Measurements from ENCODE around the gene MEPCE. TPM values are rescaled to one million over a fixed set of nuclear protein-coding genes. Genes with fewer than 3 reads are reported as not detected.

The MEPCE gene
- total and polyA plus RNA-seq, 9 of the 15 experiments (the other 6 are each of a cell fraction or from before 2014, with no cell fraction given): 10.9 to 76.3 (median 44.1) TPM

GRCh38 chr7:100435401-100436304, 6.0 kb downstream of the MEPCE start (continued):
- peak; percentile 73; the same call in 1 of the 2 replicates for TF ChIP-seq ZC3H4 (CRISPR knock-in tag; IDR thresholded peaks at IDR 0.05; ENCODE audit: borderline replicate concordance)
- TF ChIP-seq, protein P1, sequence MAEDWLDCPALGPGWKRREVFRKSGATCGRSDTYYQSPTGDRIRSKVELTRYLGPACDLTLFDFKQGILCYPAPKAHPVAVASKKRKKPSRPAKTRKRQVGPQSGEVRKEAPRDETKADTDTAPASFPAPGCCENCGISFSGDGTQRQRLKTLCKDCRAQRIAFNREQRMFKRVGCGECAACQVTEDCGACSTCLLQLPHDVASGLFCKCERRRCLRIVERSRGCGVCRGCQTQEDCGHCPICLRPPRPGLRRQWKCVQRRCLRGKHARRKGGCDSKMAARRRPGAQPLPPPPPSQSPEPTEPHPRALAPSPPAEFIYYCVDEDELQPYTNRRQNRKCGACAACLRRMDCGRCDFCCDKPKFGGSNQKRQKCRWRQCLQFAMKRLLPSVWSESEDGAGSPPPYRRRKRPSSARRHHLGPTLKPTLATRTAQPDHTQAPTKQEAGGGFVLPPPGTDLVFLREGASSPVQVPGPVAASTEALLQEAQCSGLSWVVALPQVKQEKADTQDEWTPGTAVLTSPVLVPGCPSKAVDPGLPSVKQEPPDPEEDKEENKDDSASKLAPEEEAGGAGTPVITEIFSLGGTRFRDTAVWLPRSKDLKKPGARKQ (CRISPR knock-in tag; IDR thresholded peaks at IDR 0.05): no peak
- TF ChIP-seq ZNF584 (CRISPR knock-in tag; IDR thresholded peaks at IDR 0.05; ENCODE audit: low read depth): no peak
- no peak for TF ChIP-seq BRCA1 (IDR thresholded peaks at IDR 0.05)
- 0 out of 2 replicates have a peak, but pooled peaks have one; percentile 14 for TF ChIP-seq BRCA1 (CRISPR knock-in tag; IDR thresholded peaks at IDR 0.05)
- TF ChIP-seq SMC3 (conservative IDR thresholded peaks at IDR 0.05; ENCODE audit: insufficient read depth, low read depth, low read length): no peak
- no peak for TF ChIP-seq RFX1 (IDR thresholded peaks at IDR 0.05)
- no peak for TF ChIP-seq RAD21 (CRISPR knock-in tag; conservative IDR thresholded peaks at IDR 0.05 in 1 of 2, IDR thresholded peaks at IDR 0.05 in 1 of 2)
- TF ChIP-seq EP300 (IDR thresholded peaks at IDR 0.05; ENCODE audit: low read length): no peak
- TF ChIP-seq SMARCA5 (IDR thresholded peaks at IDR 0.05): no peak
- TF ChIP-seq MEF2A (IDR thresholded peaks at IDR 0.05; ENCODE audit: control insufficient read depth, low read depth, low read length): no peak
- TF ChIP-seq NEUROD1 (IDR thresholded peaks at IDR 0.05; ENCODE audit: borderline replicate concordance, low read depth, low read length, partially characterized antibody): no peak
- no peak; the same call in 1 of the 2 replicates for TF ChIP-seq TCF15 (CRISPR knock-in tag; IDR thresholded peaks at IDR 0.05)
- TF ChIP-seq MXD1 (CRISPR knock-in tag; IDR thresholded peaks at IDR 0.05; ENCODE audit: borderline replicate concordance, poor library complexity, severe bottlenecking): peak; percentile 13
- TF ChIP-seq MCM7 (IDR thresholded peaks at IDR 0.05): no peak
- TF ChIP-seq, protein P2, sequence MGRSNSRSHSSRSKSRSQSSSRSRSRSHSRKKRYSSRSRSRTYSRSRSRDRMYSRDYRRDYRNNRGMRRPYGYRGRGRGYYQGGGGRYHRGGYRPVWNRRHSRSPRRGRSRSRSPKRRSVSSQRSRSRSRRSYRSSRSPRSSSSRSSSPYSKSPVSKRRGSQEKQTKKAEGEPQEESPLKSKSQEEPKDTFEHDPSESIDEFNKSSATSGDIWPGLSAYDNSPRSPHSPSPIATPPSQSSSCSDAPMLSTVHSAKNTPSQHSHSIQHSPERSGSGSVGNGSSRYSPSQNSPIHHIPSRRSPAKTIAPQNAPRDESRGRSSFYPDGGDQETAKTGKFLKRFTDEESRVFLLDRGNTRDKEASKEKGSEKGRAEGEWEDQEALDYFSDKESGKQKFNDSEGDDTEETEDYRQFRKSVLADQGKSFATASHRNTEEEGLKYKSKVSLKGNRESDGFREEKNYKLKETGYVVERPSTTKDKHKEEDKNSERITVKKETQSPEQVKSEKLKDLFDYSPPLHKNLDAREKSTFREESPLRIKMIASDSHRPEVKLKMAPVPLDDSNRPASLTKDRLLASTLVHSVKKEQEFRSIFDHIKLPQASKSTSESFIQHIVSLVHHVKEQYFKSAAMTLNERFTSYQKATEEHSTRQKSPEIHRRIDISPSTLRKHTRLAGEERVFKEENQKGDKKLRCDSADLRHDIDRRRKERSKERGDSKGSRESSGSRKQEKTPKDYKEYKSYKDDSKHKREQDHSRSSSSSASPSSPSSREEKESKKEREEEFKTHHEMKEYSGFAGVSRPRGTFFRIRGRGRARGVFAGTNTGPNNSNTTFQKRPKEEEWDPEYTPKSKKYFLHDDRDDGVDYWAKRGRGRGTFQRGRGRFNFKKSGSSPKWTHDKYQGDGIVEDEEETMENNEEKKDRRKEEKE (IDR thresholded peaks at IDR 0.05; ENCODE audit: borderline replicate concordance in 1 of 2, control insufficient read depth in 1 of 2, low read depth in 2 of 2, low read length in 1 of 2): 0 out of 4 replicates have a peak, but pooled peaks of 1 of the 2 experiments have one; percentile 62
- peak; percentile 91 for TF ChIP-seq ZBTB1 (CRISPR knock-in tag; IDR thresholded peaks at IDR 0.05; ENCODE audit: borderline replicate concordance, low read depth)
- TF ChIP-seq CREBBP (IDR thresholded peaks at IDR 0.05; ENCODE audit: low read depth, low read length): no peak
- TF ChIP-seq SMARCE1 (IDR thresholded peaks at IDR 0.05): no peak
- TF ChIP-seq HEY1 (CRISPR knock-in tag; IDR thresholded peaks at IDR 0.05; ENCODE audit: borderline replicate concordance): no peak
- TF ChIP-seq ZNF830 (CRISPR knock-in tag; IDR thresholded peaks at IDR 0.05): peak; percentile 85; the same call in 1 of the 2 replicates
